PC-3 (cell line): ENCODE measurements around the gene CSNK1A1. TPM values are rescaled to one million over a fixed set of nuclear protein-coding genes. Genes with fewer than 3 reads are reported as not detected.

Experiments used
- ATAC-seq: fragments of 200-7000 bp; cut with Tn5 transposase; 2 replicates; pipeline ENCODE4 v1.9.1; 2020; ENCODE audit warnings: mild to moderate bottlenecking, moderate library complexity
- BruUV-seq: library from RNA; stranded (reverse); fragments of 400-500 nt; replicated peaks from 2 replicates; lab custom pipeline; 2021; lab: Mats Ljungman, UMichigan
- CTCF ChIA-PET: fragments of 300-600 bp; sonication (Branson Sonifier 250); formaldehyde crosslinking; loops from one replicate; lab custom pipeline; 2022; ENCODE audit warnings: antibody characterized with exemption; lab: Charles Lee
- POLR2A ChIA-PET: fragments of 300-600 bp; sonication (Branson Sonifier 250); formaldehyde crosslinking; loops from one replicate; lab custom pipeline; 2022; ENCODE audit warnings: antibody characterized with exemption; ENCODE audit not compliant: unreplicated experiment; lab: Charles Lee
- DNase-seq: peaks from one replicate; pipeline ENCODE4 v3.0.0-alpha.2; 2015
- H2AFZ ChIP-seq: fragments of 300-600 bp; sonication (generic); 2 replicates; pipeline ENCODE4 v1.6.0; 2016; ENCODE audit warnings: antibody characterized with exemption, low read length
- H3F3A ChIP-seq: fragments of 300-600 bp; sonication (generic); one replicate; pipeline ENCODE4 v1.6.0; 2017; ENCODE audit warnings: antibody characterized with exemption, low read length, control low read depth, mild to moderate bottlenecking; ENCODE audit not compliant: unreplicated experiment
- H3K27ac ChIP-seq: fragments of 300-600 bp; sonication (generic); 2 replicates; pipeline ENCODE4 v1.5.1; 2016; ENCODE audit warnings: mild to moderate bottlenecking, low read length
- H3K27me3 ChIP-seq: fragments of 300-600 bp; sonication (generic); 2 replicates; pipeline ENCODE4 v1.6.1; 2016; ENCODE audit warnings: low read length, mixed read lengths
- H3K36me3 ChIP-seq: fragments of 300-600 bp; sonication (generic); 2 replicates; pipeline ENCODE4 v1.6.1; 2016; ENCODE audit warnings: low read depth, mixed run types, low read length, mixed read lengths
- H3K4me1 ChIP-seq: fragments of 300-600 bp; sonication (generic); 2 replicates; pipeline ENCODE4 v1.5.1; 2016; ENCODE audit warnings: low read length; ENCODE audit not compliant: insufficient read depth
- H3K4me2 ChIP-seq: fragments of 300-600 bp; sonication (generic); 2 replicates; pipeline ENCODE4 v1.6.0; 2016; ENCODE audit warnings: low read length
- H3K4me3 ChIP-seq: fragments of 300-600 bp; sonication (generic); 2 replicates; pipeline ENCODE4 v1.5.1; 2016; ENCODE audit warnings: mild to moderate bottlenecking, low read length, mixed read lengths
- H3K79me2 ChIP-seq: fragments of 300-600 bp; sonication (generic); 2 replicates; pipeline ENCODE4 v1.6.1; 2017; ENCODE audit warnings: low read length, mixed read lengths
- H3K9ac ChIP-seq: fragments of 300-600 bp; sonication (generic); 2 replicates; pipeline ENCODE4 v1.6.0; 2016; ENCODE audit warnings: mild to moderate bottlenecking, low read length
- H3K9me2 ChIP-seq: fragments of 300-600 bp; sonication (generic); replicated peaks from 2 replicates; pipeline ENCODE4 v1.6.1; 2016; ENCODE audit warnings: mixed run types, low read length, mixed read lengths
- H3K9me3 ChIP-seq: fragments of 300-600 bp; sonication (generic); 2 replicates; pipeline ENCODE4 v1.6.1; 2016; ENCODE audit warnings: low read length, mixed read lengths
- H4K20me1 ChIP-seq: fragments of 300-600 bp; sonication (generic); 2 replicates; pipeline ENCODE4 v1.6.1; 2016; ENCODE audit warnings: low read length, mixed read lengths
- EZH2 ChIP-seq: fragments of 300-600 bp; sonication (generic); IDR thresholded peaks from one replicate; pipeline ENCODE4 v1.6.1; 2017; ENCODE audit warnings: antibody characterized with exemption, mild to moderate bottlenecking, low read length; ENCODE audit not compliant: unreplicated experiment
- EZH2phosphoT487 ChIP-seq: fragments of 300-600 bp; sonication (generic); IDR thresholded peaks from 2 replicates; pipeline ENCODE4 v1.6.1; 2018; ENCODE audit warnings: mild to moderate bottlenecking, antibody characterized with exemption, low read length, borderline replicate concordance
- intact Hi-C: fragments of 100-400 bp; cut with micrococcal nuclease; formaldehyde crosslinking; loops from 2 replicates; pipeline ENCODE4 v1.9.0; 2023
- total RNA-seq: library from RNA; depleted of rRNA; stranded (reverse); fragments of >200 nt; gene quantifications from 2 replicates; pipeline ENCODE4 v1.2.3, GENCODE V29; 2014
- TF ChIP-seq, protein P1 (sequence below): fragments of 300-600 bp; sonication (generic); conservative IDR thresholded peaks from 2 replicates; pipeline ENCODE4 v1.5.1; 2017; ENCODE audit warnings: antibody characterized with exemption, low read depth, mild to moderate bottlenecking, low read length

The CSNK1A1 gene
- total RNA-seq, 1 experiment from 2014 or later, result 586 TPM

DNA sequence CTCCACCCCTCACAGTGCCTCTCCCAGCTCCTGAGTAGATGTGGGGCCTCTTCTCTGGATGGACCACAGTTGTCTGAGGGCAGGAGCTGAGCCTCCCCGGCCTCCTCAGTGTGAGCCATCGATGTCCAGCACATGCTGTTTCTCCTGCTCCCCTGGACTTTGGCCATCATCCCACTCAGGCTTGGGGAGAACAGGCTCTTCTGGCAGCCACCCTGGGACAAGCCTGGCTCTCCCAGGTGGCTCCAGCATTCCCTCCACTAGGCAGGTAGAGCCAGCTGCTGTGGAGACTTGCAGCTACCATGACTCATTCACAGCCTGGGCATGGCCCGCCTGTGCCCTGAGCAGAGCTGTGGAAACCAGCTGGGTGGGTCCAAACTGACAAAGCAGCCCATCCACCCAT is 77.0 kb downstream of the CSNK1A1 start:
- intact Hi-C loops, result no loop called here
- H4K20me1 ChIP-seq, result no peaks in the 10 kb centered on the region
- no peak overlapping the region for H3K4me3 ChIP-seq
- ChIA-PET CTCF (interaction anchor here (0.6 kb wide), 1 partner anchor 102 kb away, joined by 3 read pairs; no protein-coding TSS in a partner anchor), POLR2A (interaction anchor here (0.6 kb wide), 1 partner anchor 1488 kb away, joined by 4 read pairs; no protein-coding TSS in a partner anchor)
- ATAC-seq (peak; percentile 76), DNase-seq (peak; percentile 82)
- H3K9ac ChIP-seq, result no peak overlapping the region
- no peaks in the 10 kb centered on the region for H3K27me3 ChIP-seq
- peaks cover 21% of the 10 kb centered on the region for H3K4me1 ChIP-seq
- peak overlapping the region; percentile 12 for H3K27ac ChIP-seq
- H3K9me3 ChIP-seq, result no peaks in the 10 kb centered on the region
- H3K36me3 ChIP-seq, result no peaks in the 10 kb centered on the region
- H3F3A ChIP-seq, result no peaks in the 10 kb centered on the region
- TF ChIP-seq, protein P1, sequence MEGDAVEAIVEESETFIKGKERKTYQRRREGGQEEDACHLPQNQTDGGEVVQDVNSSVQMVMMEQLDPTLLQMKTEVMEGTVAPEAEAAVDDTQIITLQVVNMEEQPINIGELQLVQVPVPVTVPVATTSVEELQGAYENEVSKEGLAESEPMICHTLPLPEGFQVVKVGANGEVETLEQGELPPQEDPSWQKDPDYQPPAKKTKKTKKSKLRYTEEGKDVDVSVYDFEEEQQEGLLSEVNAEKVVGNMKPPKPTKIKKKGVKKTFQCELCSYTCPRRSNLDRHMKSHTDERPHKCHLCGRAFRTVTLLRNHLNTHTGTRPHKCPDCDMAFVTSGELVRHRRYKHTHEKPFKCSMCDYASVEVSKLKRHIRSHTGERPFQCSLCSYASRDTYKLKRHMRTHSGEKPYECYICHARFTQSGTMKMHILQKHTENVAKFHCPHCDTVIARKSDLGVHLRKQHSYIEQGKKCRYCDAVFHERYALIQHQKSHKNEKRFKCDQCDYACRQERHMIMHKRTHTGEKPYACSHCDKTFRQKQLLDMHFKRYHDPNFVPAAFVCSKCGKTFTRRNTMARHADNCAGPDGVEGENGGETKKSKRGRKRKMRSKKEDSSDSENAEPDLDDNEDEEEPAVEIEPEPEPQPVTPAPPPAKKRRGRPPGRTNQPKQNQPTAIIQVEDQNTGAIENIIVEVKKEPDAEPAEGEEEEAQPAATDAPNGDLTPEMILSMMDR, result no peak
- TF ChIP-seq EZH2phosphoT487 (no peak), EZH2 (no peak)
- H3K9me2 ChIP-seq, result no peaks in the 10 kb centered on the region
- no TSS peak for BruUV-seq
- no peak overlapping the region for H2AFZ ChIP-seq
- H3K79me2 ChIP-seq, result no peaks in the 10 kb centered on the region
- H3K4me2 ChIP-seq, result peak overlapping the region; percentile 4; the same call in 1 of the 2 replicates

DNA sequence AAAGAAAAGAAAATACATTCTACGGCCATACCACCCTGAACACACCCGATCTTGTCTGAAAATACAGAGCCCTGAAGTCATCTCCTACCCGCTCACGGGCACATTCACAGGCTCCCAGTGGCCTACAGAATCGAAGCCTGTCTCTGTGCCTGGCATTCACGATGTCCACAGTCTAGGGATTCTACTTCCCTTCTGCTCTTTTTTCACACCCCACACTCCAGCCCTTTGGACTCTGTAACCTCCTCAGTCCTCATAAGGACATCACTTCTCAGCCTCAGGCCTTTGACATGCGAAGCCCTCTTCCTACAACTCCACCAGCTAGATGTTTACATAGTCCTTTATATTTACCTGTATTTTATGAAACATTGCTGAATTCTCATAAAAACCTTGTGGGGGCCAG is 77.8 kb downstream of the CSNK1A1 start:
- H3K9me2 ChIP-seq, result no peaks in the 10 kb centered on the region
- H3K36me3 ChIP-seq, result no peaks in the 10 kb centered on the region
- no peak for TF ChIP-seq EZH2phosphoT487
- TF ChIP-seq, protein P1, result no peak
- no peak for TF ChIP-seq EZH2
- intact Hi-C loops, result no loop called here
- no peak overlapping the region for H3K4me3 ChIP-seq
- no peak overlapping the region for H3K4me2 ChIP-seq
- ATAC-seq, result no peak
- no peaks in the 10 kb centered on the region for H3K9me3 ChIP-seq
- H3K27me3 ChIP-seq, result no peaks in the 10 kb centered on the region
- peaks cover 21% of the 10 kb centered on the region for H3K4me1 ChIP-seq
- POLR2A ChIA-PET, result no interaction called here
- no peaks in the 10 kb centered on the region for H4K20me1 ChIP-seq
- no peak overlapping the region for H3K27ac ChIP-seq
- no TSS peak for BruUV-seq
- CTCF ChIA-PET, result no interaction called here
- no peaks in the 10 kb centered on the region for H3F3A ChIP-seq
- H3K9ac ChIP-seq, result no peak overlapping the region
- DNase-seq, result no peak
- no peaks in the 10 kb centered on the region for H3K79me2 ChIP-seq
- no peak overlapping the region for H2AFZ ChIP-seq

DNA sequence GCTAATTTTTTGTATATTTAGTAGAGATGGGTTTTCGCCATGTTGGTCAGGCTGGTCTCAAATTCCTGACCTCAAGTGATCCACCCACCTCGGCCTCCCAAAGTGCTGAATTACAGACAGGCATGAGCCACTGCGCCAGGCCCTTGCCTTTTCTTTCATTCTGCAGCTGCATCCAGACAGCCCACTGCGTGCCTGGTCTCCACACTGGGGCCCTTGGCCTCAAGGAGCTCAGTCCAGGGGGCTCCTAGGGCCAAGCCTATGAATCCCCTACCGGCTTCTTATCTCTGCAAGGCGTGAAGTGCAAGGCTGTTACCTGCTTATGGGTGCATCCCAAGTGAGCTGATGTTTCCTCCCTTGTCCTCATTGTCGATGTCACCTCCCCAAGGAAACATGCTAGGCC is 78.8 kb downstream of the CSNK1A1 start:
- POLR2A ChIA-PET, result no interaction called here

More for the DNA sequence above, 78.8 kb downstream of the CSNK1A1 start:
- no peak for DNase-seq
- Histone ChIP-seq H2AFZ (no peak overlapping the region), H3K9me3 (no peaks in the 10 kb centered on the region), H3F3A (no peaks in the 10 kb centered on the region), H3K4me3 (no peak overlapping the region), H4K20me1 (no peaks in the 10 kb centered on the region), H3K9me2 (no peaks in the 10 kb centered on the region), H3K4me1 (peaks cover 21% of the 10 kb centered on the region), H3K79me2 (no peaks in the 10 kb centered on the region), H3K36me3 (no peaks in the 10 kb centered on the region), H3K4me2 (no peak overlapping the region), H3K27ac (no peak overlapping the region), H3K9ac (no peak overlapping the region), H3K27me3 (no peaks in the 10 kb centered on the region)
- TF ChIP-seq, protein P1, result no peak
- TF ChIP-seq EZH2phosphoT487 (no peak), EZH2 (no peak)
- no peak for ATAC-seq
- CTCF ChIA-PET, result no interaction called here
- intact Hi-C loops, result no loop called here
- no TSS peak for BruUV-seq
